Measurements from ENCODE around the gene FIGNL2. TPM values are rescaled to one million over a fixed set of nuclear protein-coding genes. Genes with fewer than 3 reads are reported as not detected.

Gene FIGNL2
- total and polyA plus RNA-seq, 2 experiments from 2014 or later, result 1.1 to 5.2 TPM

DNA sequence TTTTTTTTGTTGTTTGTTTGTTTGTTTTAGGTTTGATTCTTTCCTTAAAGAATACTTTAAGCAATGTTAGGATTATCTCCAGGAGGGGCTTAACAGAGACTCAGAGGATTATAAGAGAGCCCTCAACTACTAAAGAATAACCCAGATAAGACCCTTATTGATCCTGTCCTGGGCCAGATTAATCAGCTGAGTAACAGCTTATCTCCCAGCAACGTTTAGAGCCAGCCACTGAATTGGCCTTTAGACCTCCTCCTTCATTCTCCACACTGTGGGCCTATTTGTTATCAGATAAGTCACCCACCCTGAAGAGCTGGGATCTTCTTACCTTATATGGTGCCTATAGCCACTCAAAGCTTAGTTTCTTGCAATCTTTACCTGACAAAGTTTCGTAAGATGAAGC is 71.1 kb downstream of the FIGNL2 start:
- Mint-ChIP-seq H3K27me3 (ENCODE audit: insufficient read depth, low read depth, poor library complexity) (peaks cover 2% of the 10 kb centered on the region), H3K4me3 (no peak overlapping the region), H3K36me3 (ENCODE audit: low read depth) (peaks cover 24% of the 10 kb centered on the region), H3K4me1 (no peaks in the 10 kb centered on the region), H3K9me3 (no peaks in the 10 kb centered on the region; the same call in 2 of the 3 replicates), H3K27ac (no peak overlapping the region)
- Histone ChIP-seq H3K27ac (ENCODE audit: low read depth) (no peak overlapping the region), H4K20me1 (replicated peaks; ENCODE audit: insufficient read depth) (no peaks in the 10 kb centered on the region), H3K4me3 (no peak overlapping the region), H2AFZ (no peak overlapping the region), H3K79me2 (replicated peaks; ENCODE audit: insufficient read depth) (no peaks in the 10 kb centered on the region), H3K36me3 (ENCODE audit: insufficient read depth) (peaks cover 5% of the 10 kb centered on the region; the same call in 1 of the 2 replicates), H3K9me2 (ENCODE audit: insufficient read depth) (no peaks in the 10 kb centered on the region), H3K4me1 (ENCODE audit: insufficient read depth) (no peaks in the 10 kb centered on the region), H3K27me3 (ENCODE audit: insufficient read depth) (no peaks in the 10 kb centered on the region), H3K4me2 (no peak overlapping the region), H3F3A (replicated peaks; ENCODE audit: low read depth) (no peaks in the 10 kb centered on the region; the same call in 1 of the 2 replicates)
- TF ChIP-seq ETS1 (IDR thresholded peaks at IDR 0.05), result no peak
- no peak for TF ChIP-seq STAT1 (IDR thresholded peaks at IDR 0.05; ENCODE audit: unreplicated experiment)
- no peak for TF ChIP-seq NANOG (IDR thresholded peaks at IDR 0.05; ENCODE audit: borderline replicate concordance)
- no peak for TF ChIP-seq CREB1 (CRISPR knock-in tag; IDR thresholded peaks at IDR 0.05; ENCODE audit: low read depth)
- TF ChIP-seq REST (IDR thresholded peaks at IDR 0.05; ENCODE audit: unreplicated experiment), result no peak
- no peak for TF ChIP-seq ZNF114 (CRISPR knock-in tag; IDR thresholded peaks at IDR 0.05)
- no peak for TF ChIP-seq ZNF462 (CRISPR knock-in tag; IDR thresholded peaks at IDR 0.05)
- TF ChIP-seq EZH2phosphoT487 (IDR thresholded peaks at IDR 0.05; ENCODE audit: unreplicated experiment), result no peak
- no peak for TF ChIP-seq CTCF (conservative IDR thresholded peaks at IDR 0.05; ENCODE audit: low read depth in 2 of 2)
- TF ChIP-seq POLR2AphosphoS5 (IDR thresholded peaks at IDR 0.05; ENCODE audit: low read depth), result no peak
- TF ChIP-seq JUNB (IDR thresholded peaks at IDR 0.05; ENCODE audit: unreplicated experiment), result no peak
- no peak for TF ChIP-seq ZNF331 (CRISPR knock-in tag; IDR thresholded peaks at IDR 0.05; ENCODE audit: low read depth)
- no peak for TF ChIP-seq EZH2 (IDR thresholded peaks at IDR 0.05; ENCODE audit: low read depth, unreplicated experiment)
- ATAC-seq (no peak), DNase-seq (ENCODE audit: low spot score) (no peak)
